GM18858 (cell line): ENCODE measurements around the gene COX4I1.

Experiments
- ATAC-seq: cut with Tn5 transposase; IDR thresholded peaks from one replicate; pipeline ENCODE4 v1.9.1; 2021; ENCODE audit not compliant: unreplicated experiment

The COX4I1 gene

DNA sequence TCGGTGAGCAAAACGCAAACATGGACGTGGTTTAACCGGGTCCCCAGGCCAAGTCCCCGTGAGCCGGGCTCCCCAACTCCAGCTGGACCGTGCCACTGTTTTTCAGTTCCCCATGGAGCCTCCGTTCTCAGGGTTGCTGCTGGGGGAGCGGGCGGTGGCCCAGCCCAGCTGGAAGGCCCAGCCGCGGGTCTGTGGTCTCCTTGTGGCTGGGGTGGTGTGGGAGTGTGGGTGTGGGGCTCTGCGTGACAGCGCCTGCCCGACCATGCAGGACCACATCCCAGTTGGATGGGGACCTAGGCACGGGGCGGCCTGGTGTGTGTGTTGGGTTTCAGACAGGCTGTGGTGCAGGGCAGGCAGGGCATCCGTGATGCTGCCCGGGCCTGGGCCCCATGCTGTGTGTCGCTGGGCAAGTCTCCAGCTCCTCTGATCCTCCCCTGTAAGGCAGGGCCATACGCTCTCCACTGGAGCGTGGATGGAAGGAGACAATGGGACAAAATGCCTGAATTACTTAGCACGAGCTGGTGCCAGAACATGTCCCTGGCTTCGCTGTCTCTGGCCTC, 40.3 kb downstream of the COX4I1 start:
- ATAC-seq: no peak

DNA sequence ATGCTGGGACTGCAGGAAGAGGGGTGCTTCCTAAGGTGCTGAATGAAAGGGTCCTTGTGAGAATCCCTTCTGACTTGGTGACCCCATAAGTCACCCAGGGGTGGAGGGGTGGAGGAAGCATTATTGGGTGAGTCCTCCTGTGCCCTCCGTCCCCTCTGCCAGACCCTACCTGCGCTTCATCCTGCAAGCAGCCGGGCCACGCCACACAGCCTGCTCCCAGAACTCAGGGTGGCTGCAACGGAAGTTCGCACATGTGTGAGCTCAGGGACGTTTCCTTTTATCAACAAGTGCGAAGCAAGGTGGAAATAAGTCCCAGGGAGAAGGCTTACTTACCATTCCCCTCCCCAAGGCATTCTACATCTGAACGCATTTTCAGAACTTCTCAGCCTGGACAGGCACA, 40.9 kb downstream of the COX4I1 start:
- ATAC-seq: no peak

- ATAC-seq: no peak
These were observed 41.3 kb downstream of the COX4I1 start for GRCh38 chr16:85840801-85841200.

DNA sequence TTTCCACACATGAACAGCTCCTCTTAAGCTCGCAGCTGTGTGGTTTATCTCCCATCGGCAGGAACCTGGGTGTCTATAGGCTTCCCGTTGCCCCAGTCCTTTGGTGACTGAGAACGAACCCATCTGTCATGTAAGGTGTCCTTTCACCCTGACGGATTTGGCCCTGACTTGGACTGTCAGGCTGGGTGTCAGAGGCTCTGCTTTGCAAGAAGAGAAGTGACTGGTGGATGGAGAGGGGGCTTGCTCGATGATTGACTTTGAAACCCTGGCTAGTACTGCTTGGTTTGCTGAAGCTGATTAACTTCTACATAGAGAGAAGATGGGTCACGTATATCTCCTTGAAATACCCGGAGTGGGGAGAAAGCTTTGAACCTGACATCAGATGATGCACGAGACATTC, 42.9 kb downstream of the COX4I1 start:
- ATAC-seq: no peak

- ATAC-seq: no peak
These were observed 43.4 kb downstream of the COX4I1 start for GRCh38 chr16:85842848-85843247.

- ATAC-seq: no peak
These were observed 44.1 kb downstream of the COX4I1 start for GRCh38 chr16:85843471-85844168.

DNA sequence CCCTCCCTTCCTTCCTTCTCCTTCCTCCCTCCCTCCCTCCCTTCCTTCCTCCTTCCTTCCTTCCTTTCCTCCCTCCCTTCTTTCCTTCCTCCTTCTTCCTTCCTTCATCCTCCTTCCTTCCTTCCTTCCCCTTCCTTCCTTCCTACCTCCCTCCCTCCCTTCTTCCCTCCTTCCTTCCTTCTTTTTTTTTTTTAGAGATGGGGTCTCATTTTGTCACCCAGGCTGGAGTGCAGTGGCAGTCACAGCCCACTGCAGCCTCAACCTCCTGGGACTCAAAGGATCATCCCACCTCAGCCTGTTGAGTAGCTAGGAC, 44.6 kb downstream of the COX4I1 start:
- ATAC-seq: no peak

- ATAC-seq: no peak
These were observed 45.3 kb downstream of the COX4I1 start for GRCh38 chr16:85844786-85845185.

DNA sequence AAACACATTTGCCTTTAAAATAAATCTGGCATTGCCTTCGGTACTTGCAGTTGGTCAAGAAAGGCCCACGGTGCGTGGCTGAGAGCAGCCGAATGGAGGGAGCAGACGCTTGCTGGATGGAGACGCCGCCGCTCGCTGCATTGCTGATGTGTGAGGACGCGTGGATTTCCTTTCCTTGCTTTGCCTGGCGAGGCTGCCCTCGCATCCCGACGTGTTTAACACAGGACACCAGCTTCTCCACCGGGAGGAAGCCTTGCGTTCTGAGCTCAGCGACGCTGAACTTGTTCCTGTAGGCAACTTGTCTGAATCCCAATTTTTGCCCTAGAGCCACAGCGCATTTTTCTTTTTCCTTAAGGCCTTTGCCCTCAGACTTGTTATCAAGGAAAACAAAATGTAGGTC, 45.8 kb downstream of the COX4I1 start:
- no peak for ATAC-seq

DNA sequence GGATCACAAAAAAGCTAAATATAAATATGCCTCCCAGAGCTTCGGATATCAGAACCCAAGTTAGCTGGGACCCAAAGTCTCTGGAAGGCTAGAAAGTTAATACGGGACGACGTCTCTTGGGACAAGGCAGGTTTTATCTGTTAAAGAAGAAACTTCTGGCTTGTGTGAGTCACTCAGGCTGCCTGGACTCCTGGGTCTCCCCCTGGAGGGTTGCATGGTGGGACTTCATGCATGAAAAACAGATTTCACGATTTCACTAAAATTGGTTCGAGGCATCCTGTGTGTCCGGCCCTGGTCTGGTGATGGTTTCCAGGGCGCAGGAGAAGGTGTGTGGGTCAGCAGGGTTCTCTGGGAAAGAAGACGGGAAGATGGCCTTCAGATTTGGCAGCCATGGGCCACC, 47.0 kb downstream of the COX4I1 start:
- no peak for ATAC-seq

- no peak for ATAC-seq
These were observed 47.5 kb downstream of the COX4I1 start for GRCh38 chr16:85847036-85847435.

DNA sequence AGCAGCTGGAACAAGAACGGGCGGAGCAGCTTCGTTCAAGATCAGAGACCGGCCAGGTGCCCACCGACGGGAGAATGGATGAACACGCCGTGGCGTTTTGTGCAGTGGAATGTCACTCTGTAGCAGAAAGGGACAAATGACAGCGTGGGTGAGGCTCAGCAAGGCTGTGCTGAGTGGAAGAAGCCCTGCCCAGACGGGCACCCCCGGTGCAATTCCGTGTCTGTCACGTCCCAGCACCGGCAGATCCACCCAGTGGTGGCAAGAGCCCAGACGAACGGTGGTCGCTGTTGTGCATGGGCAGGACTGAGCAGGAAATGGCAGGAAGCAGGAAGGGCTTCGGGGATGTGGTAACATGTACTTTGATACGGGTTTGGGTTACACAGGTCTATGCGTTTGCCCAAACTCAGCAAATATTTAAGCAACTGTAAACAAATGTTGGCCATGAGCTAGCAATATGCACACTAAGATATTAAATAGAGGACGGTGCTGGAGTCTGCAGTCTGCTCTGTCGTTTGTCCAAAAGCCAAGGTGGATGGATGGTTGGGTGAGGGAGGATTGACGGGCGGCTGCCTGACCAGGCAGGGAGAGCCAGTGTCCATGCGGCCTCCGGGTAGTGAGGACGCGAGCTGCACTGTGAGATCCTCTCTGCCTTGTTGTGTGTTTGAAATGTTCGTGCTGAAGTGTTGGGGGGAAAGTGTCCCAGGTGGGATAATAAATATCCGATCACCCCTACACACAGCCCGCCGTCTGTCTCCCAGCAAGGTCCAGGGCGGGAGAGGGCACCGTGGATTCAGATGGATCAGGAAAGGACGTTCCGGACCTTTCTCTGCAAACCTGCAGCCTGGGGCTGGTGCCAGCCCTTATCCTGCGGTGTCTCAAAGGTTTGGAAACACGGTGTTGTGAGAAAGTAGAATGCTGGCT, 48.4 kb downstream of the COX4I1 start:
- no peak for ATAC-seq

DNA sequence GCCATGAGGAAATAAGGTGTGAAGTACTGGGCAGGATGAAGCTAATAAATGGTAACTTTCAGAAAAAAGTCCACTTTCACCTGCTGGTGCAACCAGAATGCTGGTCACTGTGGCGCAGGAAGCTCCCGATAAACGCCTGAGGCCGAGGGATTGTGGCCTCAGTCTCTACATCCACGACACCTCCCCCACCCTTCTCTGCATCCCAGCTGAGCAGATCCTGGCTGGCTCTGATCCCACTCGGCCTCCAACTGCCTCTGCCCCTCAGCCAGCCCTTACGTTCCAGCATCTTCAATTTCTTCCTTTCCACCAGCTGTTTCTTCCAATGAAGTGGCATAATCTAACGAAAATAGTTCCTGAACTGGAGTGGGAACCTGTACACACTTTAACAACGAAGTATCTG, 49.5 kb downstream of the COX4I1 start:
- no peak for ATAC-seq

DNA sequence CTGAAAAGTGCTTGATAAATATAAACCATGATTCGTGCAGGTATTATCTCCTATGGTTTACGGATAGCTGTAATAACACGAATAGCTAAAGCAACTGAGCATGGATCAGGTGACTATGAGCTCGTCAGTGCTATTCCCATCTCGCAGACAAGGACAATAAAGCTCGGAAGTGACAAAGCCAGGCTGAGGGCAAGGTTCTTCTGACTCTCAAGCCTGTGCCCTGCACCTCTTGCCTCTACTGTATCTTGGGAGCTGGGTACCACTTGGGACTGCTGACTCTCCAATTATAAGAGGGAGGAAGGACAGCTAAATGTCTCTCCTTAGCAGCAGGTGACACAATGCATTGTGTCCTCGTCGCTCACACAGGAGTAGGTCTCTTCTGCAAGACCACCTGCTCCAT, 49.9 kb downstream of the COX4I1 start:
- ATAC-seq: no peak

GRCh38 chr16:85850344-85850880, 50.9 kb downstream of the COX4I1 start:
- no peak for ATAC-seq

- ATAC-seq: no peak
These were observed 51.7 kb downstream of the COX4I1 start for GRCh38 chr16:85851034-85851785.

- no peak for ATAC-seq
These were observed 54.4 kb downstream of the COX4I1 start for GRCh38 chr16:85853547-85854545.

GRCh38 chr16:85854935-85855334, 55.4 kb downstream of the COX4I1 start:
- ATAC-seq: no peak

- no peak for ATAC-seq
These were observed 56.6 kb downstream of the COX4I1 start for GRCh38 chr16:85856079-85856478.

GRCh38 chr16:85856585-85856984, 57.1 kb downstream of the COX4I1 start:
- ATAC-seq: no peak
